ENCODE results near the gene PEX11A.

The PEX11A gene, protein sequence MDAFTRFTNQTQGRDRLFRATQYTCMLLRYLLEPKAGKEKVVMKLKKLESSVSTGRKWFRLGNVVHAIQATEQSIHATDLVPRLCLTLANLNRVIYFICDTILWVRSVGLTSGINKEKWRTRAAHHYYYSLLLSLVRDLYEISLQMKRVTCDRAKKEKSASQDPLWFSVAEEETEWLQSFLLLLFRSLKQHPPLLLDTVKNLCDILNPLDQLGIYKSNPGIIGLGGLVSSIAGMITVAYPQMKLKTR

DNA sequence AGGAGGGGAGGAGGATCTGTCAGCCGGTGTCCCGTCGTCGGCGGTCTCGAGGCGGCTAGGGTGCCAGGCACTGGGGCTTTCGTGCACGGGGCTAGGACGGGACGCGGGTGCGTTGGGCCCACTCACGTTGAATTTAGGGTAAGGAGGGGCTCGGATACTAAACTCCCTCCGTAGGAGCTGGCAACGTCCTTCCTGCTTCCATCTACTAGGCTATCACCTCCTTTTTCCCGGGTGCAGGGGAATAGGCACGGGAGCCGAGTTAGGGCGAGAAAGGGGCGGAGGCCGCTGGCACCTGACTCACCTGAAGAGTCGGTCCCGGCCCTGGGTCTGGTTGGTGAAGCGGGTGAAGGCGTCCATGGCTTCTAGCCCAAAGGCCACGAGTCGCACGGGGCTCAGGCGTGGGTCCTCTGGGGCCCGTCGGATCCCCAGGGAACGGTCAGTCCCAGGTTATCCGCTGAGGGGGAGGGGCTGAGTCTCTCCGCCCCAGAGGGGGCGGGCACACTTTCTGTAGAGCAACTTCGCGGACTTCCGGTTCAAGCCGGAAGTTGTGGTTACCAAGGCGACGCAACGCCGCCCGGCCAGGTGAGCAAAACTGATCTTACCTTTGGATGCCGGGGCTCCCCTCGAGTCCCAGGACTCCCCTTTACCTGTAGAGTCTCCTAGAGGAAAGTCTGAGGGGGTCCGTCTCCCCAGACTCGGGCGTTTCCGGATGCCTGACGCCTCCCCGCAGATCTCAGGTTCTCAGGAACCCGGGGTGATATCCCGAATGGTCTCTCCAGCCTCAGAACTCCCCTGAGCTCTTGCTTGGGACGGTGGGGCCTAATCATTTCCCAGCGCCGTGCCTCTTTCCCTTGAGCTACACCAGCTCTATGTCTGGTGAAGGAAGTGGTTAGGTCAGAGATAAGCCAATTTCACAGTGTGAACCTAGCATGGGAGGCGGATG lies at the start of gene PEX11A, which contains the start of gene WDR93:
PEX11A (minus strand) TSS at position 479 of the 943 bp plus-strand sequence; CDS start at position 357, 122 bp downstream.
WDR93 (plus strand) TSS at position 536 of the 943 bp plus-strand sequence. CDS start 10,936 bp downstream, outside the sequence.
- Mint-ChIP-seq H3K36me3 (ENCODE audit: low read depth) (no peaks in the 10 kb centered on the region), H3K4me3 (peak within 1 kb of the TSS; percentile 84), H3K27ac (peak within 1 kb of the TSS; percentile 82), H3K9me3 (peaks cover 3% of the 10 kb centered on the region), H3K27me3 (ENCODE audit: low read depth) (peaks cover 13% of the 10 kb centered on the region), H3K4me1 (ENCODE audit: low read depth) (peaks cover 20% of the 10 kb centered on the region)
- peak; percentile 61 for DNase-seq (ENCODE audit: low spot score)

DNA sequence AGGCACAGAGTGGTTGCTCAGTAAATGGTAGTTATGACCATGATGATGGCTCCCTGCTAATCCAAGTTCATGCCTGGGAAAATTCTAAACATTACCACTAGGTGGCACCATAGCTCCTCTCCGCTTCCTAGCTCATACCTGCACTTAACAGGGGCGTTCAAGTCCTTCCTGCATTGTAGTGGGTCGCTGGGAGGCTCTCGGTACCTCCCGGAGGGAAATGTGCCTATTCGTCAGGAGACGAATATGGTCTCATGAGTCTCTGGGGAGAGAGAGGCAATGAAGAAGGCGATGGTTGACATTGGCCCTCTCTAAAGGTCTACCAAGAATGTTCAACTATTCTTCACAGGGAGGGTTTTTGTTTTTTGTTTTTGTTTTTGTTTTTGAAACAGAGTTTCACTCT lies 49.6 kb upstream of the PEX11A start:
- H3K27ac Mint-ChIP-seq: no peak overlapping the region
- no peak overlapping the region for H3K4me3 Mint-ChIP-seq
- H3K9me3 Mint-ChIP-seq: no peaks in the 10 kb centered on the region
- no peaks in the 10 kb centered on the region for H3K36me3 Mint-ChIP-seq (ENCODE audit: low read depth)
- peak; percentile 45 for DNase-seq (ENCODE audit: low spot score)
- peaks cover 7% of the 10 kb centered on the region for H3K27me3 Mint-ChIP-seq (ENCODE audit: low read depth)
- H3K4me1 Mint-ChIP-seq (ENCODE audit: low read depth): peaks cover 2% of the 10 kb centered on the region

DNA sequence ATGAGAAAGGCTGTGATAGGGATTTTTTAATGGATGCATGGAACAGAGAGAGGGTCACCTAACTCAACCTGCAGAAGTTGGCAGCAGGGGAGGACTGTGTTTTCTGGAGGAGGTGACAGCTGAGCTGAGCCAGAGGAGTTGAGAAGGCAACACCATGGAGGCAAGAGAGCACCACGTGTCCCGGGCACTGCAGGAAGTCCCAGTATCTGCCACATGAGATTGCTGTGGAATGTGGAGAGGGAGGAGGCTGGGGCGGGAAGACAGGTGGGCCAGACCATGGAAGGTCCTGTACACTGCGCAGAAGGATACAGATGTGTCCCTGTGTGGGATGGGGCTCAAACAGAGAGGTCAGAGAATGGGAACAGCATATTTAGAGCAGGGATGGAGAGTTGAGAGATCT lies 45.2 kb upstream of the PEX11A start:
- Mint-ChIP-seq H3K36me3 (ENCODE audit: low read depth) (no peaks in the 10 kb centered on the region), H3K4me3 (no peak overlapping the region), H3K27me3 (ENCODE audit: low read depth) (peaks cover 28% of the 10 kb centered on the region), H3K27ac (no peak overlapping the region), H3K9me3 (no peaks in the 10 kb centered on the region), H3K4me1 (ENCODE audit: low read depth) (peaks cover 2% of the 10 kb centered on the region)
- no peak for DNase-seq (ENCODE audit: low spot score)

DNA sequence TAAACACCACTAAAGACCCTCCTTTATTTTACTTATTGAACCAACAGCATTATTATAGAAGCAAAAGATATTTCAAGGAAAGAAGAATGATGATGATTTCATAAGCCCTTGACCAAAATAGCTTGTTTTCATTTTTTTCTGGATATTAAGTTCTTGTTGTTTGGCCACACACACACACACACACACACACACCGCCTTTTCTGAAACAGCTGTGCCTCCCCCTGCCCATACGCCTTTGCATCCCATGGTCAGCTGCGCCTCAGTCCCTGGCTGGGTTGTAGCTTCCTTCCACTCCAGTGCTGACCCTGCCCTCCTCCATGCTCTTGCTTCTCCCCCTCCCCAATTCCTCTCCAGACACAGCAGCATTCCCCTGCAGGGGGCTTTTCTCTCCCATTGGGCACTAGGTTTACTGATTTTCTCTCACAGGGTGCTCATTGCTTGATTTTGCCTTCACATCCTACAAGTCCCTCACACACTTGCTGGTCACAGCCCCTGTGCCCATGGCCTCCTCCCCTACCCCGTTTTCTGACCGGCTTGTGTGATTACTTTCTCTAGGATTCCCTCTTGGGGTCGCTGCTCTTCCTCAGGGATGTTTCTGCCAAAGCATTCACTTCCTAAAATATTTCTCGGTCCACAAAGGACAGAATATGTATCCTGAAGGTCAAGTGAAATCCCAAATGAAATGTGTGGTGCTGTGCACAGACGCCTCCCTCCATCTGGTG lies 42.1 kb upstream of the PEX11A start:
- no peaks in the 10 kb centered on the region for H3K36me3 Mint-ChIP-seq (ENCODE audit: low read depth)
- H3K9me3 Mint-ChIP-seq: no peaks in the 10 kb centered on the region
- H3K27me3 Mint-ChIP-seq (ENCODE audit: low read depth): peaks cover 28% of the 10 kb centered on the region
- no peak for DNase-seq (ENCODE audit: low spot score)
- no peak overlapping the region for H3K27ac Mint-ChIP-seq
- H3K4me1 Mint-ChIP-seq (ENCODE audit: low read depth): no peaks in the 10 kb centered on the region
- no peak overlapping the region for H3K4me3 Mint-ChIP-seq

DNA sequence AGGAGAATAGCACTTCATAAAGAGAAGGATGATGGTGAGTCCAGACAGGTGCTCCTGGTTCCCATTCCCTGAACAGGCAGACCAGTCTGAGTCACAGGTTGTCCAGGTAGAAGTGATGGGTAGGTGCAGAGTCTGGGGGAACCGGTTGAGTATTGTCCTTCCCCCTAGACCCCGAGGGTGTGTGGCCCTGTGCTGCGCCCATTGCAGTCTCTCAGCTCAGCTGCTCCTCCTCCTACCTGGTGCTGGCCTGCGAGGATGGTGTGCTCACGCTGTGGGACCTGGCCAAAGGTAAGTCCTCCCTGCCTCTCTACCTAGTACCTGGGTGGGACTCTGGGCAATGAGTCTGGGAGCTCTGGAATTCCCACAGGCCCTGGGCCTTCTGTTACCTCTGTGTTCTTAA lies 40.7 kb upstream of the PEX11A start:
- no peaks in the 10 kb centered on the region for H3K9me3 Mint-ChIP-seq
- no peaks in the 10 kb centered on the region for H3K36me3 Mint-ChIP-seq (ENCODE audit: low read depth)
- H3K27ac Mint-ChIP-seq: no peak overlapping the region
- peaks cover 30% of the 10 kb centered on the region for H3K27me3 Mint-ChIP-seq (ENCODE audit: low read depth)
- no peaks in the 10 kb centered on the region for H3K4me1 Mint-ChIP-seq (ENCODE audit: low read depth)
- no peak overlapping the region for H3K4me3 Mint-ChIP-seq
- DNase-seq (ENCODE audit: low spot score): no peak

DNA sequence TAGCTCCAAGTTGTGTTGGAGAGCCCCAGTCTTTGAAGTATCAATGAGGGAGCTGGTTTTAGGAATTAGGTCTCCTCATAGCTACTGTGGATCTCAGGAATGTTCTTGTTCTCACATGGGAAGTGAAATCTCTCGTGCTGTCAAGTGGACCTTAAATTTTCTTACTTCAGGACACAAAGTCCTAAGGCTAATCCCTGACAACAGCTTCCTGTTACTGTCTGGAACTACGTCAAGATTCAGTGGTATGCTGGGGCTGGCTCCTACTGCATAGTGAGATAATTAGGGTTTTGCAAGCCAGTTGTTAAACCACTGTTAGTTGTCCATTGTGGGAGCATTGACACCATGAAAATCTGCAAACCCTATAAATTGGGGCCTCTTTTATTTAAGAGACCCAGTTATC lies 37.7 kb upstream of the PEX11A start:
- Mint-ChIP-seq H3K4me3 (no peak overlapping the region), H3K4me1 (ENCODE audit: low read depth) (no peaks in the 10 kb centered on the region), H3K9me3 (no peaks in the 10 kb centered on the region), H3K36me3 (ENCODE audit: low read depth) (no peaks in the 10 kb centered on the region), H3K27ac (no peak overlapping the region), H3K27me3 (ENCODE audit: low read depth) (peaks cover 12% of the 10 kb centered on the region)
- DNase-seq (ENCODE audit: low spot score): no peak

DNA sequence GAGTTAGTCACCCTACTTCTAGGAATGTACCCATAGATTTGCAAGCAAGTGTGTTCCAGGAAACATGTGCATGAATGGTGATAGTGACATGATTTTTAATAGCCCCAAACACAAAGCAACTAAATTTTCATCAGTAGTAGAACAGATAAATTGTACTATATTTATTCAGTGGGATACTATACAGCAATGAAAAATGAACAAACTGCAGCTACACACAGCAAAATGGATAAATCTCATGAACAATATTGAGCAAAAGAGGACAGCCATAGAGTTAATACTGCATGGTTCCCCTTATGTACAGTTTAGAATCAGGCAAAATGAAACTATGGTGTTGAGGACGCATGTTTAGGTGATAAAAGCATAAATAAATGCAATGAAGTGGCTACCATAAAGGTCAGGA lies 34.5 kb upstream of the PEX11A start:
- no peak overlapping the region for H3K4me3 Mint-ChIP-seq
- DNase-seq (ENCODE audit: low spot score): no peak
- no peaks in the 10 kb centered on the region for H3K4me1 Mint-ChIP-seq (ENCODE audit: low read depth)
- H3K27ac Mint-ChIP-seq: no peak overlapping the region
- no peaks in the 10 kb centered on the region for H3K9me3 Mint-ChIP-seq
- H3K36me3 Mint-ChIP-seq (ENCODE audit: low read depth): no peaks in the 10 kb centered on the region
- peaks cover 16% of the 10 kb centered on the region for H3K27me3 Mint-ChIP-seq (ENCODE audit: low read depth)

DNA sequence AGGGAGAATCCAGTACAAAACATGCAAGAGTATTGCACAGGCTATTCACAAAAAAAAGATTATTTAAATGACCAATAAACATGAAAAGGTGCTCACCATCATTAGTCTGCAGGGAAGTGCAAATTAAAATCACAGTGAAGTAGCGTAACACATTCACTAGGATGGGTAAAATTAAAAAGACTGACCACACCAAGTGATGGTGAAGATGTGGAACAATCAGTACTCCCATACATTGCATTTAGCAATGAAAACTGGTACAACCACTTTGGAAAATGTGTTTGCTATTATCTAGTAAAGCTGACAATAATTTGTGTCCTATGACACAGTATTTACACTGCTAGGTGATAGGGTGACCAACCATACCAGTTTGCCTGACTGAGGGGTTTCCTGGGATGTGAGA lies 34.1 kb upstream of the PEX11A start:
- H3K36me3 Mint-ChIP-seq (ENCODE audit: low read depth): no peaks in the 10 kb centered on the region
- H3K4me3 Mint-ChIP-seq: no peak overlapping the region
- H3K27me3 Mint-ChIP-seq (ENCODE audit: low read depth): peaks cover 16% of the 10 kb centered on the region
- no peaks in the 10 kb centered on the region for H3K9me3 Mint-ChIP-seq
- H3K27ac Mint-ChIP-seq: no peak overlapping the region
- no peaks in the 10 kb centered on the region for H3K4me1 Mint-ChIP-seq (ENCODE audit: low read depth)
- DNase-seq (ENCODE audit: low spot score): no peak

DNA sequence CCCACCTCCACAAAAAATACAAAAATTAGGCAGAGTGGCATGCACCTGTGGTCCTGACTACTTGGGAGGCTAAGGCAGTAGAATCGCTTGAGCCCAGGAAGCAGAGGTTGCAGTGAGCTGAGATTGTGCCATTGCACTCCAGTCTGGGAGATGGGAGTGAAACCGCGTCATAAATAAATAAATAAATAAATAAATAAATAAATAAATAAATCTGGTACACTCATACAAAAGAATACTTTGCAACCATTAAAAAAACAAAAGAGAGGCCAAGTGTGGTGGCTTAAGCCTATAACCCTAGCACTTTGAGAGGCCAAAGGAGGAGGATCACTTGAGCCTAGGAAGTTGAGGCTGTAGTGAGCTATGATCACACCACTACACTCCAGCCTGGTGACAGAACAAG lies 32.5 kb upstream of the PEX11A start:
- Mint-ChIP-seq H3K27me3 (ENCODE audit: low read depth) (peaks cover 20% of the 10 kb centered on the region), H3K4me3 (no peak overlapping the region), H3K27ac (no peak overlapping the region), H3K4me1 (ENCODE audit: low read depth) (no peaks in the 10 kb centered on the region), H3K36me3 (ENCODE audit: low read depth) (no peaks in the 10 kb centered on the region), H3K9me3 (no peaks in the 10 kb centered on the region)
- DNase-seq (ENCODE audit: low spot score): no peak

DNA sequence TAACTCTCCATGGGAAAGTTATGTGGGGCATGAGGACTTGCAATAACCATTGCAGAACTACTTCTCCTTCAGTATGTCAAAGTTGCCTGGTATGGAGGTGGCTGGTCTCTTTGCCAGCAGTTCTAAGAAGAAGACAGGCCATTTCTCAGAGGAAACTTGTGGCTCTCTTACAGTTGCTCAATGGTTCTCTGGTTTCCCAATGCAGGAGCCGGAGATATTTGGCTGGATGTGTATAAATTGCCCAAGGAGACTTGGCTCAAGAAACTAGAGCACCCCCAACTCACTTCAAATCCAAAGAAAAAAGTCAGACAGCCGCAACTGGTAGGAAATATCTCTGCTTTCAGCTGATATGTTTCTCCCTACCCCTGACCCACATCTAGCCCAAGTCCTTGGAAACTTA lies 24.2 kb upstream of the PEX11A start:
- H3K36me3 Mint-ChIP-seq (ENCODE audit: low read depth): no peaks in the 10 kb centered on the region
- no peaks in the 10 kb centered on the region for H3K4me1 Mint-ChIP-seq (ENCODE audit: low read depth)
- H3K27ac Mint-ChIP-seq: no peak overlapping the region
- no peaks in the 10 kb centered on the region for H3K9me3 Mint-ChIP-seq
- no peak overlapping the region for H3K4me3 Mint-ChIP-seq
- no peak for DNase-seq (ENCODE audit: low spot score)
- H3K27me3 Mint-ChIP-seq (ENCODE audit: low read depth): peaks cover 24% of the 10 kb centered on the region

DNA sequence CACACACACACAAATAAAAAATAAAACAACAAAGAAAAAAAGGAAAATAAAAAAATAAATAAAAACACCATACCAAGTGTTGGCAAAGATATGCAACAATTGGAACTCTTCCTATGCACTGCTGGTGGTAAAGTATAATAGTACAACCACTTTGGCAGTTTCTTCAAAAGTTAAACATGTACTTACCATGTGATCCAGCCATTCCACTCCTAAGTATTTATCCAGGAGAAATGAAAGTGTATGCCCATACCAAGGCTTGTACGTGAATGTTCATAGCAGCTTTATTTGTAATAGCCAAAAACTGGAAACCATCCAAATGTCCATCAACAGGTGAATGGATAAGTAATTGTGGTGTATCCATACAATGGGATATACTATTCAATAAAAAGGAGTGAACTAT lies 17.0 kb upstream of the PEX11A start:
- Mint-ChIP-seq H3K27me3 (ENCODE audit: low read depth) (peaks cover 36% of the 10 kb centered on the region), H3K27ac (no peak overlapping the region), H3K4me3 (no peak overlapping the region), H3K36me3 (ENCODE audit: low read depth) (no peaks in the 10 kb centered on the region), H3K4me1 (ENCODE audit: low read depth) (no peaks in the 10 kb centered on the region), H3K9me3 (no peaks in the 10 kb centered on the region)
- DNase-seq (ENCODE audit: low spot score): no peak

DNA sequence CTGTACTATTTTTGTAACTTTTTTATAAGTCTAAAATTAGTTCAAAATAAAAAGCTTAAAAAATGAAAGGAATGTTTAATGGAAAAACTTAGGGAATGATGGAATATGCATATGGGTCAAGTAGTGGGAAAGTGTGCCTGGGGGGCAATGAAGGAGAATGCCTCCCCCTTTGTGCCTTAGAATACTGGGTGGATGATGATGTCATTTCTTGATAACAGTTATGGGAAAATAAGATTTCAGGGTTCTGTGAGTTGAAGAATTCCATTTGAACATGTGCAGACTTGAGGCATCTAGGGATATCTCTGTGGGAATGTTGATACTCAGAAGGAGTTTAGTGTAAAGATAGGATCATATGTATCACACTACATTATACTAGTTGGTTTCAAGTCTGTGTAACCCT lies 13.9 kb upstream of the PEX11A start:
- no peaks in the 10 kb centered on the region for H3K36me3 Mint-ChIP-seq (ENCODE audit: low read depth)
- H3K27ac Mint-ChIP-seq: no peak overlapping the region
- DNase-seq (ENCODE audit: low spot score): no peak
- H3K27me3 Mint-ChIP-seq (ENCODE audit: low read depth): peaks cover 43% of the 10 kb centered on the region
- H3K4me1 Mint-ChIP-seq (ENCODE audit: low read depth): no peaks in the 10 kb centered on the region
- no peaks in the 10 kb centered on the region for H3K9me3 Mint-ChIP-seq
- no peak overlapping the region for H3K4me3 Mint-ChIP-seq

DNA sequence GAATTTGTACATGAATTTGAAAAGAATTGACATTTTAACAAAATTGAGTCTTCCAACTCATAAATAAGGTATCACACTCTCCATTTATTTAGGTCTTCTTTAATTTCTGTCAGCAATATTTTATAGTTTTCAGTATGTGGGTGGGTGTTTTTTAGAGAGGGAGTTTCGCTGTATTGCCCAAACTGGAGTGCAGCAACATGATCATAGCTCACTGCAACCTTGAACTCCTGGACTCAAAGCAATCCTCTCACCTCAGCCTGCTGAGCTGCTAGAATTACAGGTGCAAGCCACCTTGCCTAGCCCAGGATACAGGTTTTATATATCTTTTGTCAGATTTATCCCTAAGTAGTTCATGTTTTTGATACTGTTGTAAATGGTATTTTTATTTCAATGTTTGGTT lies 4.6 kb upstream of the PEX11A start:
- peaks cover 36% of the 10 kb centered on the region for H3K27me3 Mint-ChIP-seq (ENCODE audit: low read depth)
- no peak for DNase-seq (ENCODE audit: low spot score)
- H3K36me3 Mint-ChIP-seq (ENCODE audit: low read depth): no peaks in the 10 kb centered on the region
- H3K4me3 Mint-ChIP-seq: no peak overlapping the region
- peaks cover 3% of the 10 kb centered on the region for H3K9me3 Mint-ChIP-seq
- peaks cover 12% of the 10 kb centered on the region for H3K4me1 Mint-ChIP-seq (ENCODE audit: low read depth)
- no peak overlapping the region for H3K27ac Mint-ChIP-seq

DNA sequence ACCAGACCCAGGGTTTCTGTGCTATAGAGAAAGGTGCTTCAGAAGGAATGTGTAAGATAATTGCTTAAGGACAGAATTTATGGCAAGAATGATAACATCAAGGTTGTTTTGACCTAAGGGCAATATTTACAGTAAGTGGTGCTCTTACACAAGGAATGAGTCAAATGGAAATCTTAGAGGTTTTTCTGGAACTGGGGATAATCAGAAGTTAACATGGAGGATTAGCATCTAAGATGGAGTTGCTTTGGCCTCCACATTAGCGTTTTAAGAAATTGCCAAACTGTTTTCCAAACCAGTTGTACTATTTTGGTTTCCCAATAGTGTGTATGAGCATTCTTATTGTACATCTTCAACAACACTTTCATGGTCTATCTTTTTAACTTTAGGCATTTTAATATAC lies 3.1 kb upstream of the PEX11A start:
- Mint-ChIP-seq H3K9me3 (peaks cover 3% of the 10 kb centered on the region), H3K4me3 (no peak overlapping the region), H3K4me1 (ENCODE audit: low read depth) (peaks cover 20% of the 10 kb centered on the region), H3K27ac (no peak overlapping the region), H3K36me3 (ENCODE audit: low read depth) (no peaks in the 10 kb centered on the region), H3K27me3 (ENCODE audit: low read depth) (peaks cover 28% of the 10 kb centered on the region)
- no peak for DNase-seq (ENCODE audit: low spot score)
